Astrocyte of the cerebellum (primary cell): Measurements from ENCODE around the gene DLX4.
A peak's percentile ranks its signal among the peaks of the same experiment; 100 is the strongest.

Experiments
- DNase-seq: peaks from one replicate; pipeline ENCODE4 v3.0.0-alpha.2; 2011; ENCODE audit warnings: low read depth
- H3K4me3 ChIP-seq: 2 replicates; pipeline ENCODE4 v1.5.1; 2011; ENCODE audit warnings: mild to moderate bottlenecking, low read depth, low read length, moderate library complexity
- in situ Hi-C: cut with HindIII; loops from 2 replicates; pipeline ENCODE4 v1.10.0; 2017; ENCODE audit warnings: low sequenced_read_pairs
- TF ChIP-seq, protein P1 (sequence below): IDR thresholded peaks from 2 replicates; pipeline ENCODE4 v1.5.1; 2012; ENCODE audit warnings: low read length, low read depth, moderate library complexity, mild to moderate bottlenecking; ENCODE audit errors: missing control alignments

The DLX4 gene

DNA sequence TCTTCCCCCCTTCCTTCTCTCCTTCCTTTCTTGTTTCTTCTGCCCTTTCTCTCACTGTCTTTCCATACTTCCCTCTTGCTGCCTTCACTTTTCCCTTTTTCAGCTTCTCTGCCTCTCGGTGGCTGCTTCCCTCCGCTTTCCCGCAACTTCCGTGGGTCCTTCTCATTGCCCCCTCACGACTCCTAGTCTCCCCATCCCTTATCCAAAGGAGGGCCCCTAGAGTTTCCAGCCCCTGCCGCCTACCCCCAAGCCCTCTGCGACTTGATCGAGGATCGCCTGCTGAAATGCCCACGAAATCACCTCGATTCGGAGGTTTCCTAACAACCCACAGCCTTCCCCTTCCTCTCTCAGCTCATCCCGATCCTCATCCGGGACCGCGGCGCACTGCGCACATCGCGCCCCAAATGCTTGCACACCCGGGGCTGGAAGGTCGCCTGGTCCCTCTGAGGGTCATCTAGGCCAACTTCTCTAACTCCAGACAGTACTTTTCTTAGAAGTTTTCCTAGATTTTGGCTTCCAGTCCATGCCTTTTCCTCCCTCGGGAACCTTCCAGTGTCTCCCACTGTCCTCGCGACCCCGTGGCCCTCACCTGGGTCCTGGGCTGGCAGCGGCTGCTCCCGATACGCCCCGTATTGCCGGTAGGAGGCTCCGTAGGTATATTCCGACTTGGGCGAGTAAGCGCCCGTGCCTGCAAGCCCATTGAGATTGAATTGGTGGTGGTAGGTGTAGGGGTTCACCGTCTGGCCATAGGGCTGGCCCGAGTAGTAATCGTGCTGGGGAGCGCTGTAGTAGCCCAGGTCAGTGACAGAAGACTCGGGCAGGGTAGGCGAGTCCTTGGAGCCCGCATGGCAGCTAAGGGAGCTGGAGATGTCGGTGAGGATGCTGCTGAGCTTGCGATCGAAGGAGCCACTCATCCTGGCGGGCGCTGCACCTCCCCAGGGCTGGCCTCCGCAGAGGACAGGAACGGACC, 25.4 kb downstream of the DLX4 start:
- TF ChIP-seq, protein P1, sequence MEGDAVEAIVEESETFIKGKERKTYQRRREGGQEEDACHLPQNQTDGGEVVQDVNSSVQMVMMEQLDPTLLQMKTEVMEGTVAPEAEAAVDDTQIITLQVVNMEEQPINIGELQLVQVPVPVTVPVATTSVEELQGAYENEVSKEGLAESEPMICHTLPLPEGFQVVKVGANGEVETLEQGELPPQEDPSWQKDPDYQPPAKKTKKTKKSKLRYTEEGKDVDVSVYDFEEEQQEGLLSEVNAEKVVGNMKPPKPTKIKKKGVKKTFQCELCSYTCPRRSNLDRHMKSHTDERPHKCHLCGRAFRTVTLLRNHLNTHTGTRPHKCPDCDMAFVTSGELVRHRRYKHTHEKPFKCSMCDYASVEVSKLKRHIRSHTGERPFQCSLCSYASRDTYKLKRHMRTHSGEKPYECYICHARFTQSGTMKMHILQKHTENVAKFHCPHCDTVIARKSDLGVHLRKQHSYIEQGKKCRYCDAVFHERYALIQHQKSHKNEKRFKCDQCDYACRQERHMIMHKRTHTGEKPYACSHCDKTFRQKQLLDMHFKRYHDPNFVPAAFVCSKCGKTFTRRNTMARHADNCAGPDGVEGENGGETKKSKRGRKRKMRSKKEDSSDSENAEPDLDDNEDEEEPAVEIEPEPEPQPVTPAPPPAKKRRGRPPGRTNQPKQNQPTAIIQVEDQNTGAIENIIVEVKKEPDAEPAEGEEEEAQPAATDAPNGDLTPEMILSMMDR: no peak
- in situ Hi-C loops: loop anchor here (5.0 to 25.0 kb wide), 3 partner anchors 37 to 482 kb away; no protein-coding TSS in a partner anchor
- no peak for DNase-seq
- no peak overlapping the region for H3K4me3 ChIP-seq

DNA sequence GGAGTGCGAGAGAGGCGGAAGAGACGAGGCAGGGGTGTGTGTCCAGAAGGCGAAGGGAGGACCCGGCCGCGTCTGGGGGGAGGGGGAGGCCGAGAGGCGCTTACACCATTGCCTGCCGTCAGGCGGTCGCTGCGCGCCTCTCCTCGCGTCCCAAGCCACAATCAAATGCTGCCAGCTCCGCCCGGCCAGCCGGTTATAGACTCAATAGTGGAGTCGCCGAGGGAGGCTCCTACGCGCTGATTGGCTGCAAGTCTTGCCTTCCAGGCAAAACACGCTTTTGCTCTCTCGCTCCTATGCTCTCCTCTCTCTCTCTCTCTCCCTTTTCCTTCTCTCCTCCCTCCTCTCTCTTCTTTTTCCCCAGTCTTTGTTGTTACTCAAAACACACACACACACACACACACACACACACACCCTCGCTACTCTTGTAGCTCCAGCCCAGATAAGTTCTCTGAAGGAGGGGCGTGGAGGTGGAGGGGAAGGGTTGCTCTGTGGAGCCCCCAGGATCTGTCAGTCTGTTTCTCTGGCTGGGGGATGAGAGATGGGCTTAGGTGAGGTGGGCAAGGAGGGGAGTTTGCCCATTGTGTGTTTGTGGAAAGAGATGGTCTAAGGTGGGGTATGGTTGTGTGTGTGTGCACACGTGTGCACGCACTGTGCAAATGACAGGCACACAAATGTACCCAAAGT, 26.2 kb downstream of the DLX4 start, which contains the start of gene DLX3:
Gene DLX3, minus strand, starts transcription at position 170 of the 684 bp plus-strand sequence. CDS start 226 bp downstream, outside the sequence.
- DNase-seq: peak; percentile 15

DNA sequence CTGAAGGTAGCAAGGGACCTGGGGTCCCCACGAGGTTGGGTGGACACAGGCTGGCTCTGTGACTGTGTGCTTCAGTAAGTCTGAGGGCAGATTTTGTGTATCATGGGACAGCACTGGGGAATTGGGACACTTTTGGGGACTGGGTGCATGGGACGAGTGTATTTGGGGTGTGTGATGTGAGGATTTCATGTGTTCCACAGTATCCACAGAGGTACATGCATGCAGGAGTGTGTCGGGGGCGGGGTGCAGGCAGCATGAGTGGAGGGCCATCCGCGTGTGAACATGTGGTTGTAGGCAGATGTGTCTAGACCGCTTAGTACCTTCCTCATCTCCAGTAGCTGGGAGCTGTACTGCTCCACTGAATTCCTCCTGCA, 27.1 kb downstream of the DLX4 start:
- TF ChIP-seq, protein P1: no peak
- DNase-seq: no peak
- in situ Hi-C loops: loop anchor here (5.0 to 25.0 kb wide), 3 partner anchors 39 to 484 kb away; no protein-coding TSS in a partner anchor

More for the DNA sequence above, 26.2 kb downstream of the DLX4 start, which contains the start of gene DLX3:
- H3K4me3 ChIP-seq: no peak within 1 kb of the TSS
- in situ Hi-C loops: loop anchor here (5.0 to 25.0 kb wide), 3 partner anchors 38 to 483 kb away; no protein-coding TSS in a partner anchor
- TF ChIP-seq, protein P1: no peak

DNA sequence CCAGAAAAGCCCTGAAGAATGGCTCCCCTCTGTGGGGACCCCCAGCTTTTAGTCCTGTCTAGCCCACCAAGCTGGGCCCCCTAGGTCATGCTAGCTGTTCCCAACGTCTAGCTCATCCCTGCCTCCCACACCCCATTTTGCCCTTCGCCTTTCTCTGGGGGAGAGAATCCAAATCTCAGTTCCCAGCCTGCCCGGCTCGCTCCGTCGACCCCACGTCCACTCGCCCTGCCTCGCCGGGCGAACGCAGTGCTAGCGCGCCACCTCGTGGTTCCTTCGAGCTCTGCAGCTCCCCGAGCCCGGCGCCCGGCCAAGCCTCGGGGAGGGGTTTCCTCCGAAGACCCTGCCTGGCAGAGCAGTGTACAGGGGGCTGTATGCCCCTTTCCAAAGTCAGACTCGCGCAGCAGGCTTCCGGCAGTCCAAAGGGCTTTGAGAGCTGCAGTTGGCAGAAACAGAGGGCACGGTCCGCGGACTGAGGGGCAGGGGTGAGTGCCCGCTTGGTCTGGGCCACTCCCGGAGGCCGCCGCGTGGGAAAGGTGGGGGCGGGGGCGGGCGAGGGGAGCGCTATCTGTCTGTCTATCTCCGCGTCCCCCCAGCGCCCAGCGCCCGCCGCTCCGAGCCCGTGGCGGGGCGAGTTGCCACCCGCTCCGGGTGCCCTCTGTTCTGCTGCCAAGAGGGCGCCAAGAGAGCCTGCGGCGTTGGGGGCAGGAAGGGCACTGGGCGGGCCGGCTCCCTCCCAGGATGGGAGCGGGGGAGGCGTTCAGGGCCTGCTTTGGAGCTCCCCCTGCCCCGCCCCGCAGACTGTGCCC, 27.7 kb downstream of the DLX4 start:
- DNase-seq: no peak
- TF ChIP-seq, protein P1: peak; percentile 94
- in situ Hi-C loops: loop anchor here (5.0 to 25.0 kb wide), 3 partner anchors 39 to 484 kb away; no protein-coding TSS in a partner anchor
- peak overlapping the region; percentile 33 for H3K4me3 ChIP-seq

More for the DNA sequence above, 27.1 kb downstream of the DLX4 start:
- H3K4me3 ChIP-seq: no peak overlapping the region

DNA sequence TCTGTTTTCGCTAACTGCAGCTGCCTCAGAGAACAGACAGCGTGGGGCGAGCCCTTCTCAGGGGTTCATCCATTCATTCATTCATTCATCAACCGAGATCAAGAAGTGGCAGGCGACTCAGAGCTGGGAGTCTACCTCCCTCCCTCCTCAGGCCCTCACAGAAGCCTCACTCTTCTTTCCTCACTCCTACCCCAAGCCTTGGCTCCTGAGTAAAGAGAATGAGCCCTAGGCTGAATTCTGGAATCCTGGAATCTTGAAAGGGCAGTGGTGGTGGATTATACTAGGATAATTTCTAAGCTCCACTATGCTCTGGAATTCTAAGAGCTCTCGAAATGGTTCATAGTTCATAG, 28.3 kb downstream of the DLX4 start:
- in situ Hi-C loops: loop anchor here (5.0 to 25.0 kb wide), 3 partner anchors 40 to 485 kb away; no protein-coding TSS in a partner anchor
- DNase-seq: no peak
- peak overlapping the region; percentile 33 for H3K4me3 ChIP-seq
- TF ChIP-seq, protein P1: no peak
